Measurements from ENCODE around the gene HELLS.
"Not testable (repeated sequence)": the region's sequence is repeated elsewhere in the genome, so short reads cannot be mapped to it uniquely, and the experiment has no call there.

Gene HELLS

GRCh38 chr10:94608559-94608958 is 63.0 kb downstream of the HELLS start:
- DNase-seq, result no peak

DNA sequence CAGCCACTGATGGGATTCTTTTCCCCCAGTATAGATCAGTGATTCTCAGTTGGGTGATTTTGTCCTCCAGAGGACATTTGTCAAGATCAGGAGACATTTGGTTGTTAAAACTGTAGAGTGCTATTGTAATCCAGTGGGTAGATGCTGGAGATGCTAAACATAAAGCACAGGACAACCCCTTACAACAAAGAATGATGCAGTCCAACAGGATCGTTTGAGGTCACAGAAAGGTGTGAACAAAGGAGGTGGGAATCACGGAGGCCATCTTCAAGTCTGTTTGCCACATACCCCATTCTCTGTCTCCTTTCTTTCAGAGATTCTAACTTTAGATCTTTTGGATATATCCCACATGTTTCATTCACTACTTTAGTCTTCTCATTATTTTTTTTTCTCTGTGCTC is 69.0 kb downstream of the HELLS start:
- no peak for DNase-seq

GRCh38 chr10:94617389-94617944 is 71.9 kb downstream of the HELLS start:
- DNase-seq, result no peak

DNA sequence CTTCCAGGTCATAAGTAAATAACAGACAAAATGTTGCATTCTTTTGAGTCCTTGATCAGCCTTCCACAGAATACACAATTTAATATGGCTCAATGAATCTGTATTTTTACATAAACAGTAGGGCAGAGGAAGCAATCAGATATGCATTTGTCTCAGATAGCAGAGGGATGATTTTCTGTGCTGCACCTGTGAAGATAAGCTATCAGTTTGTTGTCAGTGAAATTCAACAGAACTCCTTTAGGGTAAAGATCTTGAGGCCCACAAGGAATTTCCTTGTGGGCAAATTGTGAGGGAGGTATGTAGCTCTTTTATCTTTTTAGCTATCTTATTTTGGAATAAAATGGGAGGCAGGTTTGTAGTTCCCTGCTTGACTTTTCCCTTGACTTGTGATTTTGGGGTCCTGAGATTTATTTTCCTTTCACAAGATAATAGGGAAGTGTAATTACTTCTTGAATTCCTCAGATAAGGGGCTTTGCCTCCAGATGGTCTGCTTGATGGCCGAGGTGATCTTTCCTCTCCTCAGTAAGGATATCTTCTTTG is 77.1 kb downstream of the HELLS start:
- no peak for DNase-seq

- no peak for DNase-seq
These were observed 78.0 kb downstream of the HELLS start for GRCh38 chr10:94623572-94623971.

GRCh38 chr10:94626476-94626875 is 80.9 kb downstream of the HELLS start:
- no peak for DNase-seq

- DNase-seq, result no peak
These were observed 81.9 kb downstream of the HELLS start for GRCh38 chr10:94627511-94627910.

- DNase-seq, result peak in 1 of 2 donors; percentile 41
These were observed 84.6 kb downstream of the HELLS start for GRCh38 chr10:94630017-94630688.

DNA sequence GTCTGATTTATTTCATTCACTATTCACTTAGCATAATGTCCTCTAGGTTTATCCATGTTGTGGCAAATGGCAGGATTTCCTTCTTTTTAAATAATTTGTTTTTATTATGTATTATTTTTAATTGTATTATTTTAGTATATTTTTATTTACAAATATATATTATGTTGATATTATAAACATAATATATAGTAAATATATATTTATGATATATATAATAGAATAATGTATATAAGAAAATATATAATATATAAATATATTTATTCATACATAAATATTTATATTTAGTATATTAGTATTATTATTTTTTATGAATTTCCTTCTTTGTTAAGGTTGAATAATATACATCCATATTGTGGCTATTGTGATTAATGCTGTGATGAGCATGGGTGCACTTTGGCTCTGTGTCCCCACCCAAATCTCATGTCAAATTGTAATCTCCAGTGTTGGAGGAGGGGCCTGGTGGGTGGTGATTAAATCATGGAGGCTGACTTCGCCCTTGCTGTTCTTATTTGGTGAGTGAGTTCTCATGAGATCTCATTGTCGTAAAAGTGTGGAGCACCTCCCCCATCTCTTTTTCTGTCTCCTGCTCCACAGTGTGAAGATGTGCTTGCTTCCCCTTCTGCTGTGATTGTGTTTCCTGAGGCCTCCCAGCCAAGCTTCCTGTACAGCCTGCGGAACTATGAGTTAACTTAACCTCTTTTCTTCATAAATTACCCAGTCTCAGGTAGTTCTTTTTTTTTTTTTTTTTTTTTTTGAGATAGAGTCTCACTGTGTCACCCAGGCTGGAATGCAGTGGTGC is 85.7 kb downstream of the HELLS start:
- peak in 1 of 2 donors; percentile 10 for DNase-seq

DNA sequence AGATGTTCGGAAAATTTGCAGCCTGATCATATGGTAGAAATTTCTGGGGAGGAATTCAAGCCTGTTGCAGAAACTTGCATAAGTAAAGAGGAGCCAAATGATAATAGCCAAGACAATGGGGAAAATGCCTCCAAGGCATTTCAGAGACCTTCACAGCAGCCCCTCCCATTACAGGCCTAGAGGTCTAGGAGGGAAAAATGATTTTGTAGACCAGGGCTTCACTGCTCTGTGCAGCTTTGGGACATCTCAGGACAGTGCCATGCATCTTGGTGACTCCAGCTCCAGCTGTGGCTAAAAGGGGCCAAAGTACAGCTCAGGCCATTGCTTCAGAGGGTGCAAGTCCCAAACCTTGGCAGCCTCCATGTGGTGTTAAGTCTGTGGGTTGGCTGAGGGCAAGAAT is 87.4 kb downstream of the HELLS start:
- DNase-seq, result no peak

DNA sequence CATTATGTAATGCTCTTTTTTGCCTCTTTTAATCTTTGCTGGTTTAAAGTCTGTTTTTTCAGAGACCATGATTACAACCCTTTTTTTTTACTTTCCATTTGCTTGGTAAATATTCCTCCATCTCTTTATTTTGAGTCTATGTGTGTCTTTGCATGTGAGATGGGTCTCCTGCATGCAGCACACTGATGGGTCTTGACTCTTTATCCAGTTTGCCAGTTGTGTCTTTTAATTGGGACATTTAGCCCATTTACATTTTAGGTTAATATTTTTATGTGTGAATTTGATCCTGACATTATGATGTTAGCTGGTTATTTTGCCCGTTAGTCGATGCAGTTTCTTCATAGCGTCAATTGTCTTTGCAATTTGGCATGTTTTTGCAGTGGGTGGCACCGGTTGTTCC is 92.5 kb downstream of the HELLS start:
- not testable (repeated sequence) for DNase-seq

DNA sequence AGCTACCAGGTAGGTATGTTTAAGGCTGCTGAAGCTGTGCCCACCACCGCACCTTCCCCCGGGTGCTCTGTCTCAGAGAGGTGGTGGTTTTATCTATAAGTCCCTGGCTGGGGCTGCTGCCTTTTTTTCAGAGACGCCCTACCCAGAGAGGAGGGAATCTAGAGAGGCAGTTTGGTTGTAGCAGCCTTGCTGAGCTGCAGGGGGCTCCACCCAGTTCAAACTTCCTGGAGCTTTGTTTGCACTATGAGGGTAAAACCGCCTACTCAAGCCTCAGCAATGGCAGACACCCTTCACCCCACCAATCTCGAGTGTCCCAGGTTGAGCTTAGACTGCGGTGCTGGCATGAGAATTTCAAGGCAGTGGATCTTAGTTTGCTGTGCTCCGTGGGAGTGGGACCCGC is 94.3 kb downstream of the HELLS start:
- DNase-seq, result no peak

DNA sequence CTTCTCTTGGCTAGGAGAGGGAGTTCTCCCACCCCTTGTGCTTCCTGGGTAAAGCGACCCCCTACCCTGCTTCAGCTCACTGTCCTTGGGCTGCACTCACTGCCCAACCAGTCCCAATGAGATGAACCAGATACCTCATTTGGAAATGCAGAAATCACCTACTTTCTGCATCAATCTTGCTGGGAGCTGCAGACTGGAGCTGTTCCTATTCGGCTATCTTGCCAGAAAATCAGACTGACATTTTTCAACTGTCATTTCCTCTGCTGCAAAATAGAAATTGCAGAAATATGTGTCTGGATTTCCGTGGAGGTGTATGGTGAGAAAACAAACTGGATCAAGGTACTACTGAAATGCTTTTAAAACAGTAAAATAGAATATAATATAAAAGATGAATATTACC is 95.0 kb downstream of the HELLS start:
- no peak for DNase-seq

- DNase-seq, result no peak
These were observed 95.9 kb downstream of the HELLS start for GRCh38 chr10:94641480-94641879.

DNA sequence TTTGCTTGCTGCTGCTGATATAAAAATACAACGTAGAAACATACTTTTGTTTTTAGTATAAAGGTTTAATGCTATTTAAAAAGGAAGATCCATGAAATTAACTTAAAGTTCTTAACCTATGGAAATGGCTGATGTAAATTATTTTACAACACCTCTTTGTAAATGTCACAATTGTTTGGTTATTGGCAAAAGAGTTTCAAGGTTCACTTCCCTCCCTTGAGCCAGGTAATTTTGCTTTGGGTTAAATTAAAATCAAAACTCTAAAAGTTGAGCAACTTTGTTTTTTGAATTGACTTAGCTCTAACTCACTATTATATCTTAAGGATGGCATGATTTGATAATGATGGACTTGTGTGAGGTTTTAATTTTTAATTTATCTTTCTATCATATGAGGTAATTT is 98.8 kb downstream of the HELLS start:
- no peak for DNase-seq

GRCh38 chr10:94645285-94645684 is 99.7 kb downstream of the HELLS start:
- no peak for DNase-seq

Data from inflammatory macrophage (primary cell).